ENCODE measurements around the gene ZNF726.

DNA sequence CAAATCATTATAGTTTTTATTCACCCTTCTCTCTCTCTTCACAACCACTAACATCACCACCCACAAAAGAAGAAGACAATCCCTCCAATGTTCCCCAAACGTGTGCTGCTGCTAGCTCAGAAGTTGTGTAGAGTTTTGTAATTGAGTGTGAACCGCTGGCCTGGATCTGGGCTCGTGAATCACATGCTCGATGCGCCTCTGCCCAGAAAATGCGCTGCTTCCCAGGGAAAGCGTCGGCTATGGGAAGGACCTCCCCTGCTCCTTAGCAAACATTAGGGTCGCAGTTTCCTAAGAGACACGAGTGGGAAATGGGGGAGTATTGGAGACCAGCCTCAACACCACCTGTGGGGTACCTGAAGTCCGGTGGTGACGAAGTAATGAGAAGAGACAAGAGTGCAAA lies 38.4 kb upstream of the ZNF726 start:
- TF ChIP-seq, protein P1, sequence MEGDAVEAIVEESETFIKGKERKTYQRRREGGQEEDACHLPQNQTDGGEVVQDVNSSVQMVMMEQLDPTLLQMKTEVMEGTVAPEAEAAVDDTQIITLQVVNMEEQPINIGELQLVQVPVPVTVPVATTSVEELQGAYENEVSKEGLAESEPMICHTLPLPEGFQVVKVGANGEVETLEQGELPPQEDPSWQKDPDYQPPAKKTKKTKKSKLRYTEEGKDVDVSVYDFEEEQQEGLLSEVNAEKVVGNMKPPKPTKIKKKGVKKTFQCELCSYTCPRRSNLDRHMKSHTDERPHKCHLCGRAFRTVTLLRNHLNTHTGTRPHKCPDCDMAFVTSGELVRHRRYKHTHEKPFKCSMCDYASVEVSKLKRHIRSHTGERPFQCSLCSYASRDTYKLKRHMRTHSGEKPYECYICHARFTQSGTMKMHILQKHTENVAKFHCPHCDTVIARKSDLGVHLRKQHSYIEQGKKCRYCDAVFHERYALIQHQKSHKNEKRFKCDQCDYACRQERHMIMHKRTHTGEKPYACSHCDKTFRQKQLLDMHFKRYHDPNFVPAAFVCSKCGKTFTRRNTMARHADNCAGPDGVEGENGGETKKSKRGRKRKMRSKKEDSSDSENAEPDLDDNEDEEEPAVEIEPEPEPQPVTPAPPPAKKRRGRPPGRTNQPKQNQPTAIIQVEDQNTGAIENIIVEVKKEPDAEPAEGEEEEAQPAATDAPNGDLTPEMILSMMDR (conservative IDR thresholded peaks at IDR 0.05; ENCODE audit: low read depth in 2 of 2), result no peak
- TF ChIP-seq POLR2AphosphoS5 (IDR thresholded peaks at IDR 0.05; ENCODE audit: low read depth) (no peak), EZH2 (IDR thresholded peaks at IDR 0.05; ENCODE audit: low read depth, unreplicated experiment) (no peak), EZH2phosphoT487 (IDR thresholded peaks at IDR 0.05; ENCODE audit: unreplicated experiment) (no peak), CREB1 (CRISPR knock-in tag; IDR thresholded peaks at IDR 0.05; ENCODE audit: low read depth) (no peak), JUNB (IDR thresholded peaks at IDR 0.05; ENCODE audit: unreplicated experiment) (no peak), STAT1 (IDR thresholded peaks at IDR 0.05; ENCODE audit: unreplicated experiment) (no peak)
- TF ChIP-seq, protein P2, sequence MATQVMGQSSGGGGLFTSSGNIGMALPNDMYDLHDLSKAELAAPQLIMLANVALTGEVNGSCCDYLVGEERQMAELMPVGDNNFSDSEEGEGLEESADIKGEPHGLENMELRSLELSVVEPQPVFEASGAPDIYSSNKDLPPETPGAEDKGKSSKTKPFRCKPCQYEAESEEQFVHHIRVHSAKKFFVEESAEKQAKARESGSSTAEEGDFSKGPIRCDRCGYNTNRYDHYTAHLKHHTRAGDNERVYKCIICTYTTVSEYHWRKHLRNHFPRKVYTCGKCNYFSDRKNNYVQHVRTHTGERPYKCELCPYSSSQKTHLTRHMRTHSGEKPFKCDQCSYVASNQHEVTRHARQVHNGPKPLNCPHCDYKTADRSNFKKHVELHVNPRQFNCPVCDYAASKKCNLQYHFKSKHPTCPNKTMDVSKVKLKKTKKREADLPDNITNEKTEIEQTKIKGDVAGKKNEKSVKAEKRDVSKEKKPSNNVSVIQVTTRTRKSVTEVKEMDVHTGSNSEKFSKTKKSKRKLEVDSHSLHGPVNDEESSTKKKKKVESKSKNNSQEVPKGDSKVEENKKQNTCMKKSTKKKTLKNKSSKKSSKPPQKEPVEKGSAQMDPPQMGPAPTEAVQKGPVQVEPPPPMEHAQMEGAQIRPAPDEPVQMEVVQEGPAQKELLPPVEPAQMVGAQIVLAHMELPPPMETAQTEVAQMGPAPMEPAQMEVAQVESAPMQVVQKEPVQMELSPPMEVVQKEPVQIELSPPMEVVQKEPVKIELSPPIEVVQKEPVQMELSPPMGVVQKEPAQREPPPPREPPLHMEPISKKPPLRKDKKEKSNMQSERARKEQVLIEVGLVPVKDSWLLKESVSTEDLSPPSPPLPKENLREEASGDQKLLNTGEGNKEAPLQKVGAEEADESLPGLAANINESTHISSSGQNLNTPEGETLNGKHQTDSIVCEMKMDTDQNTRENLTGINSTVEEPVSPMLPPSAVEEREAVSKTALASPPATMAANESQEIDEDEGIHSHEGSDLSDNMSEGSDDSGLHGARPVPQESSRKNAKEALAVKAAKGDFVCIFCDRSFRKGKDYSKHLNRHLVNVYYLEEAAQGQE (IDR thresholded peaks at IDR 0.05; ENCODE audit: unreplicated experiment), result no peak
- TF ChIP-seq, protein P3, sequence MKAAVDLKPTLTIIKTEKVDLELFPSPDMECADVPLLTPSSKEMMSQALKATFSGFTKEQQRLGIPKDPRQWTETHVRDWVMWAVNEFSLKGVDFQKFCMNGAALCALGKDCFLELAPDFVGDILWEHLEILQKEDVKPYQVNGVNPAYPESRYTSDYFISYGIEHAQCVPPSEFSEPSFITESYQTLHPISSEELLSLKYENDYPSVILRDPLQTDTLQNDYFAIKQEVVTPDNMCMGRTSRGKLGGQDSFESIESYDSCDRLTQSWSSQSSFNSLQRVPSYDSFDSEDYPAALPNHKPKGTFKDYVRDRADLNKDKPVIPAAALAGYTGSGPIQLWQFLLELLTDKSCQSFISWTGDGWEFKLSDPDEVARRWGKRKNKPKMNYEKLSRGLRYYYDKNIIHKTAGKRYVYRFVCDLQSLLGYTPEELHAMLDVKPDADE (IDR thresholded peaks at IDR 0.05), result no peak
- TF ChIP-seq, protein P4, sequence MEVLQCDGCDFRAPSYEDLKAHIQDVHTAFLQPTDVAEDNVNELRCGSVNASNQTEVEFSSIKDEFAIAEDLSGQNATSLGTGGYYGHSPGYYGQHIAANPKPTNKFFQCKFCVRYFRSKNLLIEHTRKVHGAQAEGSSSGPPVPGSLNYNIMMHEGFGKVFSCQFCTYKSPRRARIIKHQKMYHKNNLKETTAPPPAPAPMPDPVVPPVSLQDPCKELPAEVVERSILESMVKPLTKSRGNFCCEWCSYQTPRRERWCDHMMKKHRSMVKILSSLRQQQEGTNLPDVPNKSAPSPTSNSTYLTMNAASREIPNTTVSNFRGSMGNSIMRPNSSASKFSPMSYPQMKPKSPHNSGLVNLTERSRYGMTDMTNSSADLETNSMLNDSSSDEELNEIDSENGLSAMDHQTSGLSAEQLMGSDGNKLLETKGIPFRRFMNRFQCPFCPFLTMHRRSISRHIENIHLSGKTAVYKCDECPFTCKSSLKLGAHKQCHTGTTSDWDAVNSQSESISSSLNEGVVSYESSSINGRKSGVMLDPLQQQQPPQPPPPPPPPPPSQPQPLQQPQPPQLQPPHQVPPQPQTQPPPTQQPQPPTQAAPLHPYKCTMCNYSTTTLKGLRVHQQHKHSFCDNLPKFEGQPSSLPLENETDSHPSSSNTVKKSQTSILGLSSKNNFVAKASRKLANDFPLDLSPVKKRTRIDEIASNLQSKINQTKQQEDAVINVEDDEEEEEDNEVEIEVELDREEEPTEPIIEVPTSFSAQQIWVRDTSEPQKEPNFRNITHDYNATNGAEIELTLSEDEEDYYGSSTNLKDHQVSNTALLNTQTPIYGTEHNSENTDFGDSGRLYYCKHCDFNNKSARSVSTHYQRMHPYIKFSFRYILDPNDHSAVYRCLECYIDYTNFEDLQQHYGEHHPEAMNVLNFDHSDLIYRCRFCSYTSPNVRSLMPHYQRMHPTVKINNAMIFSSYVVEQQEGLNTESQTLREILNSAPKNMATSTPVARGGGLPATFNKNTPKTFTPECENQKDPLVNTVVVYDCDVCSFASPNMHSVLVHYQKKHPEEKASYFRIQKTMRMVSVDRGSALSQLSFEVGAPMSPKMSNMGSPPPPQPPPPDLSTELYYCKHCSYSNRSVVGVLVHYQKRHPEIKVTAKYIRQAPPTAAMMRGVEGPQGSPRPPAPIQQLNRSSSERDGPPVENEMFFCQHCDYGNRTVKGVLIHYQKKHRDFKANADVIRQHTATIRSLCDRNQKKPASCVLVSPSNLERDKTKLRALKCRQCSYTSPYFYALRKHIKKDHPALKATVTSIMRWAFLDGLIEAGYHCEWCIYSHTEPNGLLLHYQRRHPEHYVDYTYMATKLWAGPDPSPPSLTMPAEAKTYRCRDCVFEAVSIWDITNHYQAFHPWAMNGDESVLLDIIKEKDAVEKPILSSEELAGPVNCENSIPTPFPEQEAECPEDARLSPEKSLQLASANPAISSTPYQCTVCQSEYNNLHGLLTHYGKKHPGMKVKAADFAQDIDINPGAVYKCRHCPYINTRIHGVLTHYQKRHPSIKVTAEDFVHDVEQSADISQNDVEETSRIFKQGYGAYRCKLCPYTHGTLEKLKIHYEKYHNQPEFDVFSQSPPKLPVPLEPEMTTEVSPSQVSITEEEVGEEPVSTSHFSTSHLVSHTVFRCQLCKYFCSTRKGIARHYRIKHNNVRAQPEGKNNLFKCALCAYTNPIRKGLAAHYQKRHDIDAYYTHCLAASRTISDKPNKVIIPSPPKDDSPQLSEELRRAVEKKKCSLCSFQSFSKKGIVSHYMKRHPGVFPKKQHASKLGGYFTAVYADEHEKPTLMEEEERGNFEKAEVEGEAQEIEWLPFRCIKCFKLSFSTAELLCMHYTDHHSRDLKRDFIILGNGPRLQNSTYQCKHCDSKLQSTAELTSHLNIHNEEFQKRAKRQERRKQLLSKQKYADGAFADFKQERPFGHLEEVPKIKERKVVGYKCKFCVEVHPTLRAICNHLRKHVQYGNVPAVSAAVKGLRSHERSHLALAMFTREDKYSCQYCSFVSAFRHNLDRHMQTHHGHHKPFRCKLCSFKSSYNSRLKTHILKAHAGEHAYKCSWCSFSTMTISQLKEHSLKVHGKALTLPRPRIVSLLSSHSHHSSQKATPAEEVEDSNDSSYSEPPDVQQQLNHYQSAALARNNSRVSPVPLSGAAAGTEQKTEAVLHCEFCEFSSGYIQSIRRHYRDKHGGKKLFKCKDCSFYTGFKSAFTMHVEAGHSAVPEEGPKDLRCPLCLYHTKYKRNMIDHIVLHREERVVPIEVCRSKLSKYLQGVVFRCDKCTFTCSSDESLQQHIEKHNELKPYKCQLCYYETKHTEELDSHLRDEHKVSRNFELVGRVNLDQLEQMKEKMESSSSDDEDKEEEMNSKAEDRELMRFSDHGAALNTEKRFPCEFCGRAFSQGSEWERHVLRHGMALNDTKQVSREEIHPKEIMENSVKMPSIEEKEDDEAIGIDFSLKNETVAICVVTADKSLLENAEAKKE (CRISPR knock-in tag; IDR thresholded peaks at IDR 0.05), result no peak

Measured in GM23338 (cell line).